Kidney (tissue), 14 donors: ENCODE measurements around the gene KCNIP3. TPM values are rescaled to one million over a fixed set of nuclear protein-coding genes. Genes with fewer than 3 reads are reported as not detected.

Source experiments
- DNase-seq, 5 donors: peaks; one replicate each; pipeline ENCODE4 v3.0.0-alpha.2; 2013 to 2020
- FAIRE-seq: peaks from 2 replicates; lab custom pipeline; 2012; peaks lifted over from hg19 to GRCh38; lab: Jason Lieb, UNC
- H3K27ac ChIP-seq, 2 donors: one replicate each; pipeline ENCODE4 v1.7.0; 2013; ENCODE audit warnings: low read depth in 2 of 2, low read length in 2 of 2, inconsistent platforms in 1 of 2
- H3K27me3 ChIP-seq: one replicate; pipeline ENCODE4 v1.7.1; 2013; ENCODE audit warnings: low read length, inconsistent platforms; ENCODE audit not compliant: control insufficient read depth, insufficient read depth
- H3K36me3 ChIP-seq, 3 donors: one replicate each; pipeline versions ENCODE4 v1.7.0 to v1.7.1; 2013; ENCODE audit warnings: low read length in 3 of 3, control low read depth in 1 of 3, inconsistent platforms in 1 of 3; ENCODE audit not compliant: insufficient read depth in 3 of 3, control insufficient read depth in 2 of 3
- H3K4me1 ChIP-seq, 3 donors: one replicate each; pipeline versions ENCODE4 v1.7.0 to v1.7.1; 2013; ENCODE audit warnings: low read length in 3 of 3, inconsistent platforms in 1 of 3, low read depth in 1 of 3; ENCODE audit not compliant: control insufficient read depth in 2 of 3, insufficient read depth in 2 of 3
- H3K4me3 ChIP-seq, 3 donors: one replicate each; pipeline versions ENCODE4 v1.7.0 to v1.8.1; 2013; ENCODE audit warnings: low read length in 3 of 3, control low read depth in 1 of 3, inconsistent platforms in 1 of 3
- H3K9ac ChIP-seq, 3 donors: one replicate each; pipeline versions ENCODE4 v1.7.0 to v1.7.1; 2013; ENCODE audit warnings: low read length in 3 of 3, control low read depth in 1 of 3, inconsistent platforms in 1 of 3
- H3K9me3 ChIP-seq, 3 donors: one replicate each; pipeline versions ENCODE4 v1.7.0 to v1.7.1; 2013; ENCODE audit warnings: low read length in 3 of 3, control low read depth in 1 of 3, inconsistent platforms in 1 of 3; ENCODE audit not compliant: control insufficient read depth in 2 of 3, insufficient read depth in 1 of 3
- intact Hi-C: fragments of 100-400 bp; cut with DNase I; formaldehyde crosslinking; loops from one replicate; pipeline ENCODE4 v1.11.1; 2022
- polyA plus RNA-seq: library from polyadenylated mRNA; stranded (reverse); fragments of 350-450 nt; fragmentation: Illumina TruSeq; extraction: RNeasy Lipid Tissue Mini Kit (QIAGEN cat#74804); gene quantifications from one replicate; pipeline ENCODE4 v1.2.3, GENCODE V29; 2014; ENCODE audit warnings: low read depth, low replicate concordance; ENCODE audit not compliant: insufficient read depth
- total RNA-seq: library from RNA; stranded (reverse); fragmentation: NEBNext Ultra II Directional; extraction: Animal tissue kit (Norgen Biotek cat#: 25700); gene quantifications from one replicate; pipeline ENCODE4 v1.2.1, GENCODE V29; 2021
- TF ChIP-seq, protein P1 (sequence below): IDR thresholded peaks from 3 replicates; pipeline ENCODE4 v1.5.1; 2012; ENCODE audit warnings: mild to moderate bottlenecking, moderate library complexity, borderline replicate concordance; ENCODE audit not compliant: insufficient read depth; ENCODE audit errors: extremely low read depth
- donor health status: control.
- donor health status: control.
- donor health status: control.
- donor health status: control.
- donor health status: control.
- donor health status: DM: yes; HTN: yes; CAD: no.
- donor health status: Normal renal cell carcinoma (clear cell type).

The KCNIP3 gene
- total and polyA plus RNA-seq, 2 donors from 2014 or later: 14.8 to 27.6 TPM

DNA sequence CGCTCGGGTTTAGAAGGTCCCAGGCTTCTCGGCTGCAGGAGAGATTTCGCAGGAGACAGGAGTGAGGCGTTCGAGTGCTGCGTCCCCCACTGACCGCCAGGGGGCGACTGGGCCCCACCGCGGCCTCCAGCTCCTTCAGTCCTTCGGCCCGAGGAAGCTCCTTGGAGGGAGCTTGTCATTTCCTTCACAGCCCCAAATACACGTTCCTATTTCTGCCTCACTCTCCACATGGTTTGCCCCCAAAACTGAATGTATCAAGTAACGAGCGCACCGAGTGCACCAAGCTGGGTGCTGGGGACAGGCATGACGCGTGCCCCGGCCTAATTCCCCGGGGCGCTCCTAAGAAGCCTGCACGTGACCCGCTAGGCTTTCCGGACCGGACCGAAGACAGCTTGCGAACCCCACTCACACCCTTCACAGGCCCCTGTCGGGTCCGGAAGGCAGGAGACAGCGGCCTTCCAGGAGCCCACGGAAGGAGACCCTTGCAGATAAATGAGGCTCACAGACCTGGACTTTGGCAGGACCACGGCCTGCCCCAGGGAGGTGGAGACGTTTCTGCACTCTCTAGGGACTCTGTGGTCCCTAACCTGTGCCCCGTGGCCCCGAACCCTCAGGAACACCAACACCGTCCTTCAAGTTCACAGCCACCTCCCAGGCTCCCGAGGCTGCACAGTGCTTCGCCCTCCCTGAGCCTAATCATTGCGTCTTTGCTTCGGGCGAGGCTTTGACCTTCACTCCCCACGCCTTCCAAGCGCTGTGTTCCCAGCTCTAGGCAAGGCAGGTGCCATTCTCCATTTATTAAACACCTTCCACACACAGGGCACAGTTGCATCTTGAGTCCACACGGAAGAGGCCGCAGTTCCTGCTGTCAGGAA, 92.3 kb downstream of the KCNIP3 start:
- no peak overlapping the region for H3K27ac ChIP-seq
- H3K4me1 ChIP-seq: peaks cover 0 to 5% (median 3%) of the 10 kb centered on the region in 3 donors
- no peak overlapping the region for H3K4me3 ChIP-seq
- H3K36me3 ChIP-seq: no peaks in the 10 kb centered on the region
- DNase-seq (peak; percentile 66 to 78 (median 76)), FAIRE-seq (no peak)
- H3K9ac ChIP-seq: no peak overlapping the region
- intact Hi-C loops: no loop called here
- H3K9me3 ChIP-seq: no peaks in the 10 kb centered on the region
- TF ChIP-seq, protein P1, sequence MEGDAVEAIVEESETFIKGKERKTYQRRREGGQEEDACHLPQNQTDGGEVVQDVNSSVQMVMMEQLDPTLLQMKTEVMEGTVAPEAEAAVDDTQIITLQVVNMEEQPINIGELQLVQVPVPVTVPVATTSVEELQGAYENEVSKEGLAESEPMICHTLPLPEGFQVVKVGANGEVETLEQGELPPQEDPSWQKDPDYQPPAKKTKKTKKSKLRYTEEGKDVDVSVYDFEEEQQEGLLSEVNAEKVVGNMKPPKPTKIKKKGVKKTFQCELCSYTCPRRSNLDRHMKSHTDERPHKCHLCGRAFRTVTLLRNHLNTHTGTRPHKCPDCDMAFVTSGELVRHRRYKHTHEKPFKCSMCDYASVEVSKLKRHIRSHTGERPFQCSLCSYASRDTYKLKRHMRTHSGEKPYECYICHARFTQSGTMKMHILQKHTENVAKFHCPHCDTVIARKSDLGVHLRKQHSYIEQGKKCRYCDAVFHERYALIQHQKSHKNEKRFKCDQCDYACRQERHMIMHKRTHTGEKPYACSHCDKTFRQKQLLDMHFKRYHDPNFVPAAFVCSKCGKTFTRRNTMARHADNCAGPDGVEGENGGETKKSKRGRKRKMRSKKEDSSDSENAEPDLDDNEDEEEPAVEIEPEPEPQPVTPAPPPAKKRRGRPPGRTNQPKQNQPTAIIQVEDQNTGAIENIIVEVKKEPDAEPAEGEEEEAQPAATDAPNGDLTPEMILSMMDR: peak; percentile 75
- no peaks in the 10 kb centered on the region for H3K27me3 ChIP-seq

- no peaks in the 10 kb centered on the region for H3K27me3 ChIP-seq
- H3K36me3 ChIP-seq: no peaks in the 10 kb centered on the region
- TF ChIP-seq, protein P1: no peak
- H3K4me3 ChIP-seq: no peak overlapping the region
- H3K9me3 ChIP-seq: no peaks in the 10 kb centered on the region
- intact Hi-C loops: no loop called here
- no peak overlapping the region for H3K27ac ChIP-seq
- no peak for FAIRE-seq
- peaks cover 0 to 5% (median 3%) of the 10 kb centered on the region in 3 donors for H3K4me1 ChIP-seq
- peak in 1 of 5 donors; percentile 29 for DNase-seq
- H3K9ac ChIP-seq: no peak overlapping the region
Measured at GRCh38 chr2:95390272-95390880, 93.2 kb downstream of the KCNIP3 start.

- FAIRE-seq (no peak), DNase-seq (peak in 1 of 5 donors; percentile 26)
- no peaks in the 10 kb centered on the region for H3K27me3 ChIP-seq
- no peak overlapping the region for H3K4me3 ChIP-seq
- intact Hi-C loops: no loop called here
- H3K9me3 ChIP-seq: no peaks in the 10 kb centered on the region
- H3K36me3 ChIP-seq: no peaks in the 10 kb centered on the region
- H3K27ac ChIP-seq: no peak overlapping the region
- peaks cover 0 to 5% (median 3%) of the 10 kb centered on the region in 3 donors for H3K4me1 ChIP-seq
- TF ChIP-seq, protein P1: no peak
- H3K9ac ChIP-seq: no peak overlapping the region
Measured at GRCh38 chr2:95390881-95391321, 93.8 kb downstream of the KCNIP3 start.
